Smooth muscle cell (in vitro differentiated cells): ENCODE results near the gene SNAI3. TPM values are rescaled to one million over a fixed set of nuclear protein-coding genes. Genes with fewer than 3 reads are reported as not detected.

ENCODE experiments used
- DNase-seq: peaks from one replicate; lab custom pipeline; 2025; ENCODE audit not compliant: unreplicated experiment; lab: John Stamatoyannopoulos, UW
- H2AFZ ChIP-seq: fragments of 200-600 bp; sonication (generic); 2 replicates; pipeline ENCODE4 v1.6.0; 2016; ENCODE audit warnings: antibody characterized with exemption, low read depth, mild to moderate bottlenecking
- H3F3A ChIP-seq: fragments of 200-600 bp; sonication (generic); 2 replicates; pipeline ENCODE4 v1.6.0; 2017; ENCODE audit warnings: antibody characterized with exemption, low read depth
- H3K27ac ChIP-seq: fragments of 200-600 bp; sonication (generic); 2 replicates; pipeline ENCODE4 v1.5.1; 2016; ENCODE audit warnings: low read depth, mild to moderate bottlenecking
- H3K27me3 ChIP-seq: fragments of 200-600 bp; sonication (generic); 2 replicates; pipeline ENCODE4 v1.6.1; 2016; ENCODE audit warnings: low read depth, mild to moderate bottlenecking
- H3K36me3 ChIP-seq: fragments of 200-600 bp; sonication (generic); 2 replicates; pipeline ENCODE4 v1.5.1; 2016; ENCODE audit warnings: low read depth
- H3K4me1 ChIP-seq: fragments of 200-600 bp; sonication (generic); 2 replicates; pipeline ENCODE4 v1.5.1; 2016; ENCODE audit warnings: low read depth
- H3K4me2 ChIP-seq: fragments of 200-600 bp; sonication (generic); 2 replicates; pipeline ENCODE4 v1.6.0; 2016; ENCODE audit warnings: mild to moderate bottlenecking
- H3K4me3 ChIP-seq: fragments of 200-600 bp; sonication (generic); 2 replicates; pipeline ENCODE4 v1.5.1; 2016; ENCODE audit warnings: mild to moderate bottlenecking
- H3K79me2 ChIP-seq: fragments of 200-600 bp; sonication (generic); 2 replicates; pipeline ENCODE4 v1.6.0; 2016; ENCODE audit warnings: low read depth, mild to moderate bottlenecking
- H3K9ac ChIP-seq: fragments of 200-600 bp; sonication (generic); 2 replicates; pipeline ENCODE4 v1.6.0; 2016; ENCODE audit warnings: low read depth
- H3K9me3 ChIP-seq: fragments of 200-600 bp; sonication (generic); replicated peaks from 2 replicates; pipeline ENCODE4 v1.5.1; 2016; ENCODE audit warnings: low read depth
- H4K20me1 ChIP-seq: fragments of 200-600 bp; sonication (generic); 2 replicates; pipeline ENCODE4 v1.6.0; 2016; ENCODE audit warnings: low read depth
- CTCF ChIP-seq: fragments of 200-600 bp; sonication (generic); IDR thresholded peaks from 2 replicates; pipeline ENCODE4 v1.5.1; 2017; ENCODE audit warnings: borderline replicate concordance, mild to moderate bottlenecking, antibody characterized with exemption; ENCODE audit not compliant: insufficient read depth, poor library complexity, severe bottlenecking
- WGBS: methylation state at CpG from one replicate; pipeline ENCODE4 v1.1.7; 2016; ENCODE audit warnings: low lambda C conversion rate; 5-methylcytosine and 5-hydroxymethylcytosine counted together
- polyA plus RNA-seq: library from polyadenylated mRNA; unstranded; fragments of >200 nt; fragmentation: Nextera tagmentation; extraction: Ambion mirVana; gene quantifications from 2 replicates; pipeline ENCODE4 v1.2.1, GENCODE V29; 2016
- total RNA-seq: library from RNA; depleted of rRNA; stranded (reverse); fragments of >200 nt; gene quantifications from 2 replicates; pipeline ENCODE4 v1.2.3, GENCODE V29; 2014

SNAI3 gene
- total and polyA plus RNA-seq, 2 experiments from 2014 or later, result 0.22 to 1.4 TPM

GRCh38 chr16:88635671-88636319 is 50.5 kb downstream of the SNAI3 start:
- peaks cover 4% of the 10 kb centered on the region for H3K27me3 ChIP-seq
- no peaks in the 10 kb centered on the region for H3F3A ChIP-seq
- H3K79me2 ChIP-seq, result no peaks in the 10 kb centered on the region
- H2AFZ ChIP-seq, result no peak overlapping the region
- no peak overlapping the region for H3K4me2 ChIP-seq
- H4K20me1 ChIP-seq, result peaks cover 8% of the 10 kb centered on the region
- H3K9ac ChIP-seq, result no peak overlapping the region
- DNase-seq, result no peak
- 95% methylated on average over 17 of the region's 17 CpGs for WGBS
- H3K4me1 ChIP-seq, result peaks cover 7% of the 10 kb centered on the region
- no peaks in the 10 kb centered on the region for H3K36me3 ChIP-seq
- H3K4me3 ChIP-seq, result no peak overlapping the region
- TF ChIP-seq CTCF, result no peak
- H3K9me3 ChIP-seq, result no peaks in the 10 kb centered on the region
- H3K27ac ChIP-seq, result no peak overlapping the region

- peak overlapping the region; percentile 70 for H3K4me3 ChIP-seq
- H3K9me3 ChIP-seq, result no peaks in the 10 kb centered on the region
- peaks cover 4% of the 10 kb centered on the region for H3K27me3 ChIP-seq
- H3F3A ChIP-seq, result no peaks in the 10 kb centered on the region
- no peak overlapping the region for H2AFZ ChIP-seq
- H3K9ac ChIP-seq, result peak overlapping the region; percentile 81
- H3K4me2 ChIP-seq, result peak overlapping the region; percentile 99
- WGBS, result 51% methylated on average over 23 of the region's 28 CpGs
- no peaks in the 10 kb centered on the region for H3K36me3 ChIP-seq
- H3K79me2 ChIP-seq, result no peaks in the 10 kb centered on the region
- no peak for DNase-seq
- peaks cover 8% of the 10 kb centered on the region for H4K20me1 ChIP-seq
- no peak for TF ChIP-seq CTCF
- peak overlapping the region; percentile 72 for H3K27ac ChIP-seq
- H3K4me1 ChIP-seq, result peaks cover 7% of the 10 kb centered on the region
These were observed 51.2 kb downstream of the SNAI3 start for GRCh38 chr16:88634994-88635670.

- peaks cover 7% of the 10 kb centered on the region for H3K4me1 ChIP-seq
- peak; percentile 43 for DNase-seq
- H3K4me2 ChIP-seq, result peak overlapping the region; percentile 99
- H3K79me2 ChIP-seq, result no peaks in the 10 kb centered on the region
- no peak overlapping the region for H2AFZ ChIP-seq
- H3K9me3 ChIP-seq, result no peaks in the 10 kb centered on the region
- no peak for TF ChIP-seq CTCF
- H3K36me3 ChIP-seq, result no peaks in the 10 kb centered on the region
- H4K20me1 ChIP-seq, result peaks cover 8% of the 10 kb centered on the region
- peaks cover 2% of the 10 kb centered on the region for H3K27me3 ChIP-seq
- peak overlapping the region; percentile 81 for H3K9ac ChIP-seq
- 2% methylated on average over 35 of the region's 82 CpGs for WGBS
- no peaks in the 10 kb centered on the region for H3F3A ChIP-seq
- peak overlapping the region; percentile 70 for H3K4me3 ChIP-seq
- peak overlapping the region; percentile 72 for H3K27ac ChIP-seq
These were observed 51.9 kb downstream of the SNAI3 start for GRCh38 chr16:88634141-88634993.
